ENCODE results near the gene SFTPA2. TPM values are rescaled to one million over a fixed set of nuclear protein-coding genes. Genes with fewer than 3 reads are reported as not detected.
"Not testable (repeated sequence)": the region's sequence is repeated elsewhere in the genome, so short reads cannot be mapped to it uniquely, and the experiment has no call there.

SFTPA2 gene
- total RNA-seq, 4 donors from 2014 or later = 0.16 TPM; not detected in 3

- ATAC-seq = peak; percentile 35
- H3K4me3 ChIP-seq, H3K4me1 ChIP-seq, H3K9me3 ChIP-seq, H3K36me3 ChIP-seq, H3K27me3 ChIP-seq, H3K27ac ChIP-seq: not testable (repeated sequence)
- no CpG with 5 or more reads among the region's 4 CpGs for WGBS, 2 donors (ENCODE audit: low coverage in 1 of 2)
These were observed 37.7 kb downstream of the SFTPA2 start for GRCh38 chr10:79522464-79522863.

DNA sequence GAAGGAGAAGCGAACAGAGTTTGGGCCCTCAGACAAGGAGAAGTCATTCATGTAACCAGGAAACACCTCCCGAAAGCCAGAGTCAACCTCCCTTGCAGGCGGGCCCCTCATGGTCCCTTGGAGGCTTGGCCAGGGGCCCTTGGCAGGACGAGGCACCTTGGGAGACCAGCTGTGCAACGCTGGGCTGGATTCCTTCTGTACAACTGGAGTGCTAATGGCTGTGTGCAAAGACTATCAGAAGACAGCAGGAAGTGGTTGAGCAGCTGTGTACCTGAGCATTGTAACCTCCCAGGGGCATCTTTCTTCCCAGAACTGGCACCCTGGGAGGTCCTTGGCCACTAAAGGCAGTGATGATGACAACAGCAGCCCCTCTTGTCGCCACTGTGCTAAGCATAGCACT is 38.5 kb downstream of the SFTPA2 start:
- WGBS, 2 donors (ENCODE audit: low coverage in 1 of 2) = no CpG with 5 or more reads among the region's 6 CpGs
- not testable (repeated sequence) for H3K9me3 ChIP-seq, H3K4me3 ChIP-seq, H3K27ac ChIP-seq, ATAC-seq, H3K27me3 ChIP-seq, H3K4me1 ChIP-seq, H3K36me3 ChIP-seq

GRCh38 chr10:79517567-79517966 is 42.6 kb downstream of the SFTPA2 start:
- not testable (repeated sequence) for H3K27ac ChIP-seq, H3K9me3 ChIP-seq, H3K4me1 ChIP-seq, H3K36me3 ChIP-seq, H3K27me3 ChIP-seq, ATAC-seq, H3K4me3 ChIP-seq
- no CpG with 5 or more reads among the region's 4 CpGs for WGBS, 2 donors (ENCODE audit: low coverage in 1 of 2)

DNA sequence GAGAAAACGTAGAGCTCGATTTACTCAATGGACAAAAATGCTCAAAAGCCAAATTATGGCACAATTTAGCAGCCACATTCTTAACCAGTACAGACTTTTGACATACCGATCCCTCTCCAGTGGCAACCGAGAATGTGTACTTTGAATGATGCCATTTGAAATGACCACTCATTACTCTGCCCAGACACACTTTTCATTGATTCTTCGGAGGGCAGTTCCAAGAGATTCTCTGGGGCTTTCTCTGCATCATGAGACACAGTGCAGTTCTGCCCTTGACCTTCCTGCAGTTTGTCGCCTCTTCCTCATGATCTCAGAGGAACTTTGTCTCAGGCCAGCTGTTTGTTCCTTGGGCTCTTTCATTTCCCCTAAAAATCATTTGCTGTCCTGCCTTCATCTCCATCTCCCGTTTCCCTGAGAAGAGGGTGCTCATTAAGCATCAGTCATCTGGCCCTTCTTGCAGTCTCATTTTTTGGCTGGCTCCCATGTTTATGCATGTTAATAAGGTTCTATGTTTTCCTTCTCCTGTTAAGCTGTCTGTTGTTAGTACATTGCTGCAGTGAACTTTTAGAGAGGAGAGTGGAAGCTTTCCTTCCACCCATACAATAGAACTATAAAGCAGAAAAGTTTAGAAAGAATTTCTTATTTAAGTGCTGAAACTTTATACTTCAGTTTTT is 43.5 kb downstream of the SFTPA2 start:
- H3K9me3 ChIP-seq, H3K36me3 ChIP-seq, H3K4me1 ChIP-seq, H3K4me3 ChIP-seq, H3K27ac ChIP-seq, H3K27me3 ChIP-seq, ATAC-seq: not testable (repeated sequence)
- WGBS, 2 donors (ENCODE audit: low coverage in 1 of 2) = 0 to 50% methylated on average over 1 to 7 of the region's 7 CpGs

DNA sequence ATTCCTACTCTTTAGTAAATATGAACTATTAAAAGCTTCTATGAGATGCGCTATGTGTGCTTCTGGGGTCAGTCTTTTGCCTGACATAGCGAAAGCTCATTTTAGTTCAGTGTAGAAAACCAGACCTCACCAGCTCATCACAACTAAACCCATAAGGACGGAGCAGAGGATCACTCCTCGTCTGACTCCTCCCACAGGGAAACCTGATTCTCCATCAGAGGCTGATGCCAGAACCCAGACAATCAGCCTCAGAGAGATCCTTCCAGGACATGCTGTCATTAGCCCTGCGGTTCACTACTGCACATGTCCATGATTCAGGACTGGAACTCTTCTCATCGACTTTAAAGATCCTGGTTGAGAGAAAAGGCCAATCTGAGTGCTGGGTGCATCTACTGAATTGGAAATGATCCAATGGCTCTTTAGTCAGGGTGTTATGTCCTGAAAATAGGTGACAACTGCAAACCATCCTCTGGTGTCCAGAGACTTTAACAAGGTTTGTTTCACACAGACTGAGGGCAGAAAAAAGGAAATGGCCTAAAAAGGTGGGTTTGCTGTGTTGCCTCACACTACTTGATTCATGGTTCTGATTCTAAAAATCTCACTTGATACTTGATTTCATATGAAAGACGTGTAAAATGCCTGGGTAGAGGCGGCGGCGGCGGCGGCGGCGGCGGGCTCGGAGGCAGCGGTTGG is 48.2 kb downstream of the SFTPA2 start, which contains the start of gene EIF5AL1:
TSS of gene EIF5AL1 (plus strand) at position 643 of the 693 bp plus-strand sequence. CDS start 117 bp downstream, outside the sequence.
- H3K27ac ChIP-seq, H3K27me3 ChIP-seq, H3K4me3 ChIP-seq, H3K36me3 ChIP-seq, ATAC-seq, H3K4me1 ChIP-seq, H3K9me3 ChIP-seq: not testable (repeated sequence)
- WGBS, 2 donors (ENCODE audit: low coverage in 1 of 2) = 89% methylated on average over 3 of the region's 17 CpGs; no CpG with 5 or more reads in 1 of the 2 donors

DNA sequence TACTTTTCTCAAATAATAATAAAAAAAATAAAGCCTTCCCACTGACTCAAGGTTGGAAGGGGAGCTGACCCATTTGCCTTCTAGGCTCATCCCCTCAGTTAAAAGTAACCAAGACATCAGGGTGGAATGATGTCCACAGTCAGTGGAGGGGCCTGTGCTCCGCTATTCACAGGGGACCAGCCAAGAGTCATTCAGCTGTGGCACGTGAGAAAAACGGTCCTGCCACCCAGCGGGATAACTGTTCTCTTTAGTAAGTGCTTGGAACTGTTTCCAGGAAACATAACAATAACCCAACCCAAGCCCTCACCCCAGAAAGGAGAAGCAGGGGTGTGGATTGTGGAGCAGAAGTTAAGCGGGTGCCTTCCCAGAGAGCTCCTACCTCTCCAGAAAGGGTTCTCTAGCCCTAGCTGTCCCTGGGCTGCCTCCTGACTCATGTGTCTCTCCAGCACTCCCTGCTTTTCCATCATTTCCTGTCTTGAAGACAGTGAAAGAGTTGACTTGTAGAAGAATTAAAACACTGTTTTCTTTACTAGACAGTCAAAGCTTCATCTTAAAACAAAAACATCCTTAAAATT is 50.2 kb downstream of the SFTPA2 start:
- H3K9me3 ChIP-seq, H3K27ac ChIP-seq, H3K27me3 ChIP-seq, H3K4me3 ChIP-seq, ATAC-seq, H3K36me3 ChIP-seq, H3K4me1 ChIP-seq: not testable (repeated sequence)
- no CpG with 5 or more reads among the region's 5 CpGs for WGBS, 2 donors (ENCODE audit: low coverage in 1 of 2)

- WGBS, 2 donors (ENCODE audit: low coverage in 1 of 2) = no CpG with 5 or more reads among the region's 3 CpGs
- H3K4me1 ChIP-seq, H3K27me3 ChIP-seq, H3K36me3 ChIP-seq, H3K9me3 ChIP-seq, H3K4me3 ChIP-seq, H3K27ac ChIP-seq: not testable (repeated sequence)
- peak; percentile 69 for ATAC-seq
These were observed 50.8 kb downstream of the SFTPA2 start for GRCh38 chr10:79509306-79509933.

- 80% methylated on average over 1 of the region's 4 CpGs; no CpG with 5 or more reads in 1 of the 2 donors for WGBS, 2 donors (ENCODE audit: low coverage in 1 of 2)
- not testable (repeated sequence) for ATAC-seq, H3K9me3 ChIP-seq, H3K36me3 ChIP-seq, H3K4me1 ChIP-seq, H3K27ac ChIP-seq, H3K27me3 ChIP-seq, H3K4me3 ChIP-seq
These were observed 52.0 kb downstream of the SFTPA2 start for GRCh38 chr10:79508245-79508644.

GRCh38 chr10:79507440-79508167 is 52.6 kb downstream of the SFTPA2 start:
- peaks cover 3% of the 10 kb centered on the region for H3K27me3 ChIP-seq
- no peak for ATAC-seq
- H3K4me3 ChIP-seq = no peak overlapping the region
- H3K27ac ChIP-seq = no peak overlapping the region
- TF ChIP-seq, protein P1, sequence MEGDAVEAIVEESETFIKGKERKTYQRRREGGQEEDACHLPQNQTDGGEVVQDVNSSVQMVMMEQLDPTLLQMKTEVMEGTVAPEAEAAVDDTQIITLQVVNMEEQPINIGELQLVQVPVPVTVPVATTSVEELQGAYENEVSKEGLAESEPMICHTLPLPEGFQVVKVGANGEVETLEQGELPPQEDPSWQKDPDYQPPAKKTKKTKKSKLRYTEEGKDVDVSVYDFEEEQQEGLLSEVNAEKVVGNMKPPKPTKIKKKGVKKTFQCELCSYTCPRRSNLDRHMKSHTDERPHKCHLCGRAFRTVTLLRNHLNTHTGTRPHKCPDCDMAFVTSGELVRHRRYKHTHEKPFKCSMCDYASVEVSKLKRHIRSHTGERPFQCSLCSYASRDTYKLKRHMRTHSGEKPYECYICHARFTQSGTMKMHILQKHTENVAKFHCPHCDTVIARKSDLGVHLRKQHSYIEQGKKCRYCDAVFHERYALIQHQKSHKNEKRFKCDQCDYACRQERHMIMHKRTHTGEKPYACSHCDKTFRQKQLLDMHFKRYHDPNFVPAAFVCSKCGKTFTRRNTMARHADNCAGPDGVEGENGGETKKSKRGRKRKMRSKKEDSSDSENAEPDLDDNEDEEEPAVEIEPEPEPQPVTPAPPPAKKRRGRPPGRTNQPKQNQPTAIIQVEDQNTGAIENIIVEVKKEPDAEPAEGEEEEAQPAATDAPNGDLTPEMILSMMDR (IDR thresholded peaks at IDR 0.05) = no peak
- TF ChIP-seq EP300 (IDR thresholded peaks at IDR 0.05) (no peak), POLR2A (IDR thresholded peaks at IDR 0.05) (no peak), POLR2AphosphoS5 (IDR thresholded peaks at IDR 0.05) (no peak)
- WGBS, 2 donors (ENCODE audit: low coverage in 1 of 2) = 72 to 79% methylated on average over 6 to 9 of the region's 9 CpGs
- peaks cover 0 to 2% (median 0%) of the 10 kb centered on the region in 3 donors for H3K4me1 ChIP-seq
- no peaks in the 10 kb centered on the region for H3K9me3 ChIP-seq
- no peaks in the 10 kb centered on the region for H3K36me3 ChIP-seq

Data from gastroesophageal sphincter (tissue), 4 donors.